ENCODE data around the gene TIMM50.

- TF ChIP-seq POLR2A (IDR thresholded peaks at IDR 0.05) (no peak), CTCF (IDR thresholded peaks at IDR 0.05) (no peak)
Measured at GRCh38 chr19:39492225-39492624, 11.6 kb downstream of the TIMM50 start.

Data from lower leg skin (tissue), 3 donors.